ENCODE measurements around the gene SLC6A3.

SLC6A3 gene

DNA sequence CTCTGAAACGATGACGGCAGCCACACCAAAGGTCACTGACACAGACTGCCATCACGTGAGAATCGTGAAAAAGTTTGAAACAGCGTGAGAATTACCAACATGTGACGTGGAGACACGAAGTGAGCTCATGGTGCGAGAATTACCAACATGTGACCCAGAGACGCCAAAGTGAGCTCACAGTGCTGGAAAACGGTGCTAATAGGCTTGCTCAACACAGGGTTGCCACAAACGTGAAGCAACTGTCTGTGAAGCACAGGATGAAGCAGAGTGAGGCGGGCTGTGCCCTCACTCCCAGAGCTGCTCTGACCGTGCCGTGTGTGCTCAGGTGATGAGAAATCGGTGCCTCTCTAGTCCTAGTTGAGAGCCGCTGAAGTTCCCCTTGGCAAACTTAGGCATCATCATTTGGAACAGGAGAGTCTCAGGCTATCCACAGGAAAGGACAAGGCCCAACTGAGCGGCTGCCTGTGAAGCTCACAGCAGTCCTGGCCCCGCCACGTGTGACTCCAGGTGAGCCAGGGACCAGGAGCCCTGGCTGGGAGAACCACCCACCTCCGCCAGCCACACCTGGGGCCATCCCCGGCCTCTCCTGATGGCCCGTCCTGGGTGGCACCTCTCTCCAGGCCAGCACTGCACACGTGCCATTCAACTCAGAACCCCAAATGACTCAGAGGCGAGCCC is 29.8 kb upstream of the SLC6A3 start:
- no peak for TF ChIP-seq L3MBTL2 (conservative IDR thresholded peaks at IDR 0.05)
- no peak for TF ChIP-seq TARDBP (IDR thresholded peaks at IDR 0.05)
- no peak for TF ChIP-seq CTBP1 (IDR thresholded peaks at IDR 0.05; ENCODE audit: borderline replicate concordance)
- no peak for TF ChIP-seq FOXK2 (IDR thresholded peaks at IDR 0.05)
- no peak for TF ChIP-seq BHLHE40 (IDR thresholded peaks at IDR 0.05; ENCODE audit: borderline replicate concordance)
- ChIA-PET POLR2A (no interaction called here), CTCF (interaction anchor here (0.6 to 1.1 kb wide), 3 partner anchors 35 to 170 kb away, joined by 3 read pairs; no protein-coding TSS in a partner anchor)
- DNase-seq (ENCODE audit: extremely low spot score) = no peak

DNA sequence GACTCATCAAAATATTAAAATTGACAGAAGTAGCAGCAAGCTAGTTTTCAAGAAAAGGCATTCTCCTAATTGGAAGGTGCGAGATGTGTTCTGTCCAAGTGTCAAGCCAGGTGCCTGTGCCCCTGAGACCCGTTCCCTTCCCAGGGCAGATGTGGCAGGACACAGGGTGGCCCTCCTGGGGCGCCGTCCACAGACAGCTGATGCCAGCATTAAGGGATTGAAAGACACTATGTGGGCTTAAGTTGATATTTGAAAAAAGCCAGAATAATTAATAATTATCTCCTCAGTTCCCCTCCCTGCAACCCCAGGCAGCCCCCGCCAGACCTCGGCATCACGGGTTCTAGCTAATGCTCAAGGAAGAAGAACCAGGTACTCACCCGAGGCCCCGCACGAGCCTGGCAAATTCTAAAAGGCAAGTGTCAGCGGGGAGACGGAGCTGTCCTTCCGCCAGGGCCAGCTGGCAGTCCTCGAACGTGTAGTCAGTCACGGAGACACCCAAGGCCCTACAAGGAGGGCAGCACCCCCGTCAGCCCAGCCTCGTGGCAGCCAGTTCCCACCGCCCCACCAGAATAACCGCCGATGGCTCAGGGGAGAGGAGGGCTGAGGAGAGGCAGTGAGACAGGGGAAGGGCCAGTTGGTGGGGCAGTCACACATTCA is 29.1 kb upstream of the SLC6A3 start:
- no peak for TF ChIP-seq TARDBP (IDR thresholded peaks at IDR 0.05)
- TF ChIP-seq SUZ12 (IDR thresholded peaks at IDR 0.05) = no peak
- TF ChIP-seq NFRKB (IDR thresholded peaks at IDR 0.05) = no peak
- no peak for TF ChIP-seq LEF1 (IDR thresholded peaks at IDR 0.05; ENCODE audit: borderline replicate concordance)
- no peak for TF ChIP-seq FOXA1 (IDR thresholded peaks at IDR 0.05)
- TF ChIP-seq BHLHE40 (IDR thresholded peaks at IDR 0.05; ENCODE audit: borderline replicate concordance) = no peak
- no peak for TF ChIP-seq L3MBTL2 (conservative IDR thresholded peaks at IDR 0.05)
- TF ChIP-seq SP1 (IDR thresholded peaks at IDR 0.05) = no peak
- no peak for TF ChIP-seq HDGF (IDR thresholded peaks at IDR 0.05; ENCODE audit: borderline replicate concordance)
- no peak for TF ChIP-seq FOXK2 (IDR thresholded peaks at IDR 0.05)
- TF ChIP-seq, protein P1, sequence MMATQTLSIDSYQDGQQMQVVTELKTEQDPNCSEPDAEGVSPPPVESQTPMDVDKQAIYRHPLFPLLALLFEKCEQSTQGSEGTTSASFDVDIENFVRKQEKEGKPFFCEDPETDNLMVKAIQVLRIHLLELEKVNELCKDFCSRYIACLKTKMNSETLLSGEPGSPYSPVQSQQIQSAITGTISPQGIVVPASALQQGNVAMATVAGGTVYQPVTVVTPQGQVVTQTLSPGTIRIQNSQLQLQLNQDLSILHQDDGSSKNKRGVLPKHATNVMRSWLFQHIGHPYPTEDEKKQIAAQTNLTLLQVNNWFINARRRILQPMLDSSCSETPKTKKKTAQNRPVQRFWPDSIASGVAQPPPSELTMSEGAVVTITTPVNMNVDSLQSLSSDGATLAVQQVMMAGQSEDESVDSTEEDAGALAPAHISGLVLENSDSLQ (IDR thresholded peaks at IDR 0.05) = no peak
- no peak for TF ChIP-seq ELF4 (IDR thresholded peaks at IDR 0.05)
- no peak for TF ChIP-seq CTBP1 (IDR thresholded peaks at IDR 0.05; ENCODE audit: borderline replicate concordance)
- TF ChIP-seq ZNF384 (IDR thresholded peaks at IDR 0.05) = no peak
- TF ChIP-seq ARNT (IDR thresholded peaks at IDR 0.05) = no peak
- TF ChIP-seq FOXM1 (IDR thresholded peaks at IDR 0.05; ENCODE audit: borderline replicate concordance) = no peak
- POLR2A ChIA-PET = no interaction called here
- CTCF ChIA-PET = interaction anchor here (0.6 to 1.1 kb wide), 2 partner anchors 66 to 171 kb away, joined by 3 read pairs; no protein-coding TSS in a partner anchor
- DNase-seq (ENCODE audit: extremely low spot score) = no peak

DNA sequence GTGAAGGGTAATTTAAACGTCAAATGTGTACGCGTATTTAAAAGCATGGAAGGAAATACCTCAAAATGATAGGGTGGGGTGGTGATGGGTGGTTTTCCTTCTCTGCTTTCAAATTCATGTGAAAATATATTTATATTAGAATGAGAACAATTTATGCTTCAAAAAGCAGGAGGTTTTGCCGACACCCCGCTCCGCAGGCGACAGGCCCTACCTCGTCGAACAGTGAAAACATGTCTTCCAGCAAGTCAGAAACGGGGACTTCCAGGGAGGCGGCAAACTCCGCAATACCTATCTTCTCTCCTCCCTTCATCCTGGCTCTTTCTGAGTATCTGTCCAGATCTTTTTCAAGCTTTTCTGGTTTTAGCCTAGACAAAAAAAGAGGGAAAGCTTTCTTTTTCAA is 28.5 kb upstream of the SLC6A3 start:
- ChIA-PET CTCF (interaction anchor here (1.1 kb wide), 1 partner anchor 66 kb away, joined by 3 read pairs; no protein-coding TSS in a partner anchor), POLR2A (no interaction called here)
- no peak for DNase-seq (ENCODE audit: extremely low spot score)
- TF ChIP-seq L3MBTL2 (conservative IDR thresholded peaks at IDR 0.05) (no peak), BHLHE40 (IDR thresholded peaks at IDR 0.05; ENCODE audit: borderline replicate concordance) (no peak), FOXK2 (IDR thresholded peaks at IDR 0.05) (no peak), LEF1 (IDR thresholded peaks at IDR 0.05; ENCODE audit: borderline replicate concordance) (no peak), NFRKB (IDR thresholded peaks at IDR 0.05) (no peak), TARDBP (IDR thresholded peaks at IDR 0.05) (no peak), SUZ12 (IDR thresholded peaks at IDR 0.05) (no peak), ZNF384 (IDR thresholded peaks at IDR 0.05) (no peak), ELF4 (IDR thresholded peaks at IDR 0.05) (no peak), FOXM1 (IDR thresholded peaks at IDR 0.05; ENCODE audit: borderline replicate concordance) (no peak)
- TF ChIP-seq, protein P1 (IDR thresholded peaks at IDR 0.05) = no peak

DNA sequence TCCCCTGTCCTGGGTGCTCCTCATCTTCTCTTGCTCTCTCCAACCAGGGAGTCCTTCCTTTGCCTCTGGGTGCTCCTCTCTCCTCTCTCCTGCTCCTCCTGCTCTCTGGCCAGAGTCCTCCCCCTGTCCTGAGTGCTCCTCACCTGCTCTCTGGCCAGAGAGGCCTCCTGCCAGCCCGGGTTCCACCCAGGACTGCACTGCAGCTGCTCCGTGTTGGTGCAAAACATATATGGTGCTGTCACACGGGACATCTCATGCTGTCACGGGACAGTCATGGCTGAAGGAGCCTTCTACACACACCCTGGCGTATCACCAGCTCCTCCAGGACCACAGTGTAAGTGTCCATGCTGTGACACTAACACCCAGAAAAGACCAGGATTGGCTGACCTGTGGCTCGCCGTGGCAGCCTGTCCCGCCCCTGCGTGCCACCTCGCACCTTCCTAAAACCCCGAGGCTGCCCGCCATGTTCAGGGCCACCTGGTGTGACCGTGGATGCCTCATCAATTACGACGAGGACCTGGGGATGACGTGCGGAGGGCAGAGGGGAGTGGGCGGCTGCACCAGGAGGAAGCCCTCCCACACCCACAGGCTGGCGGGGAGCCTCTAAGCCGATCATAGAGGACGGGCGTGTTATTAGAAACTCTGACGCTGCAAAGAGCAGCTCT is 27.9 kb upstream of the SLC6A3 start:
- CTCF ChIA-PET = no interaction called here
- POLR2A ChIA-PET = no interaction called here
- no peak for DNase-seq (ENCODE audit: extremely low spot score)
- TF ChIP-seq LEF1 (IDR thresholded peaks at IDR 0.05; ENCODE audit: borderline replicate concordance) (no peak), FOXA1 (IDR thresholded peaks at IDR 0.05) (no peak), ARNT (IDR thresholded peaks at IDR 0.05) (no peak), HDGF (IDR thresholded peaks at IDR 0.05; ENCODE audit: borderline replicate concordance) (no peak), ELF4 (IDR thresholded peaks at IDR 0.05) (no peak)

DNA sequence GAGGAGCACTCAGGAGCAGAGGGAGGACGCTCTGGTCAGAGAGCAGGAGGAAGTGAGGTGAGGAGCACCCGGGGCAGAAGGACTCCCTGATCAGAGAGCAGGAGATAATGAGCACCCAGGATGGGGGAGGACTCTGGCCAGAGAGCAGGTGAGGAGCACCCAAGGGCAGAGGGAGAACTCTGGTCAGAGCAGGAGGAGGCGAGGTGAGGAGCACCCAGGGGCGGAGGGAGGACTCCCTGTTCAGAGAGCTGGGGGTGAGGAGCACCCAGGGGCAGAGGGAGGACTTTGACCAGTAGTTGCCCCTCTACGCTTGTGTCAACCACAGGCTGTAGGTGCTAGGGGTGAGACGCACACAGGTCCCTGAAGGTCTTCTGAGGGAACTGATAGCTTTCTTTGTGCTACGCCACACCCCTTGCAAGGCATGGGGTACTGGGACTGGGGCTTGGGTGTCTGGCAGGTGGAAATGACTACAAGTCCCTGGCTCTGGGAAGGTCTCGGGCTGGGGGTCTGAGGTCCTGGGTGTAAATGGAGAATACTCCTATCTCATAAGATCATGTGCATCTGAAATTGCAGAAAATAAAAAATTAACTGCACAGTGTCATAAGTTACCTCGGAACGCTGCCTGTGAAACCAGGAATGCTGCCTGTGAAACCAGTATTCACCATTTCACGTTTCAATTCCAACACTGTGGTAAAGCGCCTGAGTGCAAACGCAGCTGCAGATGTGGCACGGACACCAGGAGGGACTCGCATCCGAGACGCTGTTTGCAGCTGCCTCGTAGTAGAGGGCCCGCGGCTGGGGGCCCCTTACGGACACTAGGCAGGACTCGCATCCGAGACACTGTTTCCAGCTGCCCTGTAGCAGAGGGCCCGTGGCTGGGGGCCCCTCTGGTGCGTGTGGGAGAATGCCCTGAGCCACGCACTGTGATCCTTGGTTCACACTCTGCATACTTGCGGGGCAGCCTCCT is 27.0 kb upstream of the SLC6A3 start:
- ChIA-PET POLR2A (no interaction called here), CTCF (no interaction called here)
- no peak for DNase-seq (ENCODE audit: extremely low spot score)
- TF ChIP-seq NFRKB (IDR thresholded peaks at IDR 0.05) (no peak), ELF4 (IDR thresholded peaks at IDR 0.05) (no peak), SUZ12 (IDR thresholded peaks at IDR 0.05) (no peak), ZNF384 (IDR thresholded peaks at IDR 0.05) (no peak), ARNT (IDR thresholded peaks at IDR 0.05) (no peak)

DNA sequence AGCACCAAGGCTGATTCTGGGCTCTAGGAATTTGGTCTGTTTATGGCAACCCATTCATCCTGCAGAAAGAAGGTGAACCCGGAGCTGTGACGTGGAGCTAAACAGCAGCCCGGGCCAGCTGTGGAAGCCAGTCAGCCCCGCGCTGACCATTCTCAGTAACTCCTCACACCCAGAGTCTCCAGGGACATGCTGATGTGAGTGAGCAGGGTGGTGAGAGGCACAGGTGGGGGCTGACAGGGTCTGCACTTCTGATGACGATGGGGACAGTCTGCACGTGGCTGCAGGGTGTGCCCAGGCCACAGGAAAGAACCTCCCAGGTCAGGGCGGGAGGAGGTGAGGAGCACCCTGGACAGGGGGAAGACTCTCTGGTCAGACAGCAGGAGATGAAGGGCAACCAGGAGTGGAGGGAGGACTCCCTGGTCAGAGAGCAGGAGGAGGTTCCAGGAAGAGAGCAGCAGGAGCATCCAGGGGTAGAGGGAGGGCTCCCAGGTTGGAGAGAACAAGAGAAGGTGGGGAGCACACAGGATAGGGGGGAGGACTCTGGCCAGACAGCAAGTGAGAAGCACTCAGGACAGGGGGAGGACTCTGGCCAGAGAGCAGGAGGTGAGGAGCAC is 26.1 kb upstream of the SLC6A3 start:
- ChIA-PET CTCF (no interaction called here), POLR2A (no interaction called here)
- no peak for DNase-seq (ENCODE audit: extremely low spot score)
- TF ChIP-seq, protein P1 (IDR thresholded peaks at IDR 0.05) = no peak
- TF ChIP-seq ZNF384 (IDR thresholded peaks at IDR 0.05) (no peak), HDGF (IDR thresholded peaks at IDR 0.05; ENCODE audit: borderline replicate concordance) (no peak), L3MBTL2 (conservative IDR thresholded peaks at IDR 0.05) (no peak), SUZ12 (IDR thresholded peaks at IDR 0.05) (no peak), NFRKB (IDR thresholded peaks at IDR 0.05) (no peak), BHLHE40 (IDR thresholded peaks at IDR 0.05; ENCODE audit: borderline replicate concordance) (no peak), SP1 (IDR thresholded peaks at IDR 0.05) (no peak), TARDBP (IDR thresholded peaks at IDR 0.05) (no peak), FOXK2 (IDR thresholded peaks at IDR 0.05) (no peak)

Measured in HEK293T (cell line).